ENCODE data around the gene TSPAN19.

The TSPAN19 gene

GRCh38 chr12:84994426-84994825, 41.7 kb downstream of the TSPAN19 start:
- ATAC-seq: no peak

GRCh38 chr12:84986586-84986985, 49.5 kb downstream of the TSPAN19 start:
- peak; percentile 51; the same call in 1 of the 3 replicates for ATAC-seq
- no peak for TF ChIP-seq ZNF8 (CRISPR knock-in tag; IDR thresholded peaks at IDR 0.05)
- no peak for TF ChIP-seq CSDC2 (CRISPR knock-in tag; IDR thresholded peaks at IDR 0.05)
- no peak for TF ChIP-seq OSR1 (CRISPR knock-in tag; IDR thresholded peaks at IDR 0.05)
- no peak for TF ChIP-seq GLIS3 (CRISPR knock-in tag; IDR thresholded peaks at IDR 0.05)
- TF ChIP-seq POU6F1 (CRISPR knock-in tag; IDR thresholded peaks at IDR 0.05; ENCODE audit: borderline replicate concordance, low read depth): no peak
- no peak for TF ChIP-seq TOX (CRISPR knock-in tag; IDR thresholded peaks at IDR 0.05; ENCODE audit: borderline replicate concordance)
- TF ChIP-seq PATZ1 (CRISPR knock-in tag; IDR thresholded peaks at IDR 0.05; ENCODE audit: borderline replicate concordance): no peak
- TF ChIP-seq ESRRG (CRISPR knock-in tag; IDR thresholded peaks at IDR 0.05): no peak
- no peak for TF ChIP-seq PPARA (CRISPR knock-in tag; IDR thresholded peaks at IDR 0.05; ENCODE audit: borderline replicate concordance)

More at GRCh38 chr12:84994426-84994825, 41.7 kb downstream of the TSPAN19 start:
- TF ChIP-seq ISL1 (CRISPR knock-in tag; IDR thresholded peaks at IDR 0.05) (no peak), PPARA (CRISPR knock-in tag; IDR thresholded peaks at IDR 0.05; ENCODE audit: borderline replicate concordance) (no peak), ZNF70 (CRISPR knock-in tag; IDR thresholded peaks at IDR 0.05) (no peak), ZNF565 (CRISPR knock-in tag; conservative IDR thresholded peaks at IDR 0.05; ENCODE audit: low read depth) (no peak), CSRNP3 (CRISPR knock-in tag; IDR thresholded peaks at IDR 0.05) (no peak), TCF4 (CRISPR knock-in tag; IDR thresholded peaks at IDR 0.05; ENCODE audit: borderline replicate concordance) (no peak), PATZ1 (CRISPR knock-in tag; IDR thresholded peaks at IDR 0.05; ENCODE audit: borderline replicate concordance) (no peak)

GRCh38 chr12:84986117-84986516, 50.0 kb downstream of the TSPAN19 start:
- no peak for ATAC-seq
- no peak for TF ChIP-seq PATZ1 (CRISPR knock-in tag; IDR thresholded peaks at IDR 0.05; ENCODE audit: borderline replicate concordance)

- TF ChIP-seq TOX (CRISPR knock-in tag; IDR thresholded peaks at IDR 0.05; ENCODE audit: borderline replicate concordance) (no peak), CREB5 (CRISPR knock-in tag; IDR thresholded peaks at IDR 0.05; ENCODE audit: low read depth) (no peak), OSR1 (CRISPR knock-in tag; IDR thresholded peaks at IDR 0.05) (no peak), PPARA (CRISPR knock-in tag; IDR thresholded peaks at IDR 0.05; ENCODE audit: borderline replicate concordance) (no peak), SNAI2 (CRISPR knock-in tag; IDR thresholded peaks at IDR 0.05) (no peak), CSRNP3 (CRISPR knock-in tag; IDR thresholded peaks at IDR 0.05) (no peak), BACH2 (CRISPR knock-in tag; IDR thresholded peaks at IDR 0.05; ENCODE audit: borderline replicate concordance) (no peak), ARNTL (CRISPR knock-in tag; IDR thresholded peaks at IDR 0.05; ENCODE audit: borderline replicate concordance, low read depth) (no peak)
- ATAC-seq: no peak
Measured at GRCh38 chr12:84983289-84983688, 52.8 kb downstream of the TSPAN19 start.

All from SK-N-SH treated with all-trans-retinoic acid at 6 μM for 48 hours (cell line).